IPS-NIHi7 (cell line): ENCODE results near the gene ZNF728.
"Not testable (repeated sequence)": the region's sequence is repeated elsewhere in the genome, so short reads cannot be mapped to it uniquely, and the experiment has no call there.

Experiments
- DNase-seq: peaks from one replicate; pipeline ENCODE4 v3.0.0; 2012; ENCODE audit warnings: mixed read lengths; ENCODE audit errors: extremely low spot score

Gene ZNF728

GRCh38 chr19:23002690-23003422 is at the start of gene ZNF728:
Gene ZNF728 (minus strand): TSS chr19:23003176. CDS start chr19:23003030, 146 bp downstream.
- DNase-seq = no peak

GRCh38 chr19:23052349-23052748 is 49.4 kb upstream of the ZNF728 start:
- DNase-seq = no peak

- no peak for DNase-seq
These were observed 46.3 kb upstream of the ZNF728 start for GRCh38 chr19:23049256-23049655.

- no peak for DNase-seq
These were observed 43.8 kb upstream of the ZNF728 start for GRCh38 chr19:23046743-23047142.

- no peak for DNase-seq
These were observed 30.7 kb upstream of the ZNF728 start for GRCh38 chr19:23033721-23034120.

GRCh38 chr19:23015660-23016059 is 12.7 kb upstream of the ZNF728 start:
- DNase-seq = no peak

- not testable (repeated sequence) for DNase-seq
These were observed 8.0 kb downstream of the ZNF728 start for GRCh38 chr19:22994957-22995356.

GRCh38 chr19:22976248-22976647 is 26.7 kb downstream of the ZNF728 start:
- no peak for DNase-seq

- not testable (repeated sequence) for DNase-seq
These were observed 27.3 kb downstream of the ZNF728 start for GRCh38 chr19:22975546-22976136.

GRCh38 chr19:22945560-22945959 is 57.4 kb downstream of the ZNF728 start:
- DNase-seq = peak; percentile 9

GRCh38 chr19:22935151-22935550 is 67.8 kb downstream of the ZNF728 start:
- no peak for DNase-seq

- DNase-seq = not testable (repeated sequence)
These were observed 75.4 kb downstream of the ZNF728 start for GRCh38 chr19:22927576-22927975.

- DNase-seq = not testable (repeated sequence)
These were observed 77.8 kb downstream of the ZNF728 start for GRCh38 chr19:22925181-22925580.
